ENCODE measurements around the gene FXN. TPM values are rescaled to one million over a fixed set of nuclear protein-coding genes. Genes with fewer than 3 reads are reported as not detected.

The FXN gene
- total RNA-seq, 1 donor from 2014 or later: 23.2 TPM

DNA sequence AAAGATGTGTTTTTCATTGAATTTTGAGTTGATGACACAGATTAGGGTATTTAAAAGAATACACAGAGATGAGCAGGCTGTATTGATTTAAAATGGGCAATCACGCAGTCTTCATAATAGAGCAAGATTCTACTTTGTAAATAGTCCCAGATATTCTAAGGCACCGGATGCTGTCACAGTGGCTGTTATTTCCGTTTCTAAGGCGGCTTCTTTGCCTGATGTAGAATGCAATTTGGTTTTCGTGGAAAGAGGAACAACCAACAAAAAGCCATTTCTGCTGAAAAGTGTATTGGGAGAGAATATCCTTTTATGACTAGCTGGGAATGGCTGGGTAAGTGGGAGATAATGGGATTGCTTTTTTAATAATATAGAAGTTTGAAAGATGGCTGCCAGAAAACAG is 39.1 kb upstream of the FXN start:
- Histone ChIP-seq H2AFZ (replicated peaks) (peak overlapping the region; percentile 56), H3K27ac (peak overlapping the region; percentile 93), H3F3A (ENCODE audit: low read depth) (peaks cover 22% of the 10 kb centered on the region), H3K9me3 (ENCODE audit: low read depth) (no peaks in the 10 kb centered on the region), H3K36me3 (no peaks in the 10 kb centered on the region), H3K4me3 (no peak overlapping the region), H3K4me2 (peak overlapping the region; percentile 60), H3K9ac (no peak overlapping the region), H3K27me3 (no peaks in the 10 kb centered on the region), H3K79me2 (ENCODE audit: low read depth) (no peaks in the 10 kb centered on the region), H3K4me1 (peaks cover 36% of the 10 kb centered on the region), H4K20me1 (ENCODE audit: low read depth) (no peaks in the 10 kb centered on the region)
- H3K4me1 Mint-ChIP-seq: peaks cover 37% of the 10 kb centered on the region
- no peaks in the 10 kb centered on the region for H3K9me3 Mint-ChIP-seq
- H3K27ac Mint-ChIP-seq: no peak overlapping the region
- peaks cover 6% of the 10 kb centered on the region for H3K27me3 Mint-ChIP-seq (ENCODE audit: insufficient read depth, low read depth)
- DNase-seq (ENCODE audit: low spot score): no peak
- TF ChIP-seq EZH2 (IDR thresholded peaks at IDR 0.05) (no peak), EZH2phosphoT487 (IDR thresholded peaks at IDR 0.05) (no peak), CTCF (IDR thresholded peaks at IDR 0.05) (no peak)
- no peak overlapping the region for H3K4me3 Mint-ChIP-seq
- H3K36me3 Mint-ChIP-seq: peaks cover 9% of the 10 kb centered on the region

GRCh38 chr9:68997666-68998065 is 37.9 kb upstream of the FXN start:
- Histone ChIP-seq H3K4me1 (peaks cover 36% of the 10 kb centered on the region), H3F3A (ENCODE audit: low read depth) (peaks cover 22% of the 10 kb centered on the region), H3K4me2 (peak overlapping the region; percentile 60), H3K9me3 (ENCODE audit: low read depth) (no peaks in the 10 kb centered on the region), H2AFZ (replicated peaks) (no peak overlapping the region), H3K36me3 (no peaks in the 10 kb centered on the region), H3K27me3 (no peaks in the 10 kb centered on the region), H3K4me3 (peak overlapping the region; percentile 16), H3K79me2 (ENCODE audit: low read depth) (no peaks in the 10 kb centered on the region), H3K27ac (peak overlapping the region; percentile 93), H3K9ac (no peak overlapping the region), H4K20me1 (ENCODE audit: low read depth) (no peaks in the 10 kb centered on the region)
- peak overlapping the region; percentile 18 for H3K27ac Mint-ChIP-seq
- TF ChIP-seq CTCF (IDR thresholded peaks at IDR 0.05): no peak
- no peak for TF ChIP-seq EZH2 (IDR thresholded peaks at IDR 0.05)
- TF ChIP-seq EZH2phosphoT487 (IDR thresholded peaks at IDR 0.05): no peak
- peaks cover 15% of the 10 kb centered on the region for H3K36me3 Mint-ChIP-seq
- peak; percentile 76 for DNase-seq (ENCODE audit: low spot score)
- H3K27me3 Mint-ChIP-seq (ENCODE audit: insufficient read depth, low read depth): peaks cover 5% of the 10 kb centered on the region
- no peak overlapping the region for H3K4me3 Mint-ChIP-seq
- peaks cover 37% of the 10 kb centered on the region for H3K4me1 Mint-ChIP-seq
- no peaks in the 10 kb centered on the region for H3K9me3 Mint-ChIP-seq

GRCh38 chr9:68998385-68998784 is 37.2 kb upstream of the FXN start:
- H3K4me1 Mint-ChIP-seq: peaks cover 40% of the 10 kb centered on the region
- peak overlapping the region; percentile 93 for H3K27ac ChIP-seq
- no peak overlapping the region for H3K4me3 ChIP-seq
- no peak overlapping the region for H3K4me3 Mint-ChIP-seq
- TF ChIP-seq EZH2phosphoT487 (IDR thresholded peaks at IDR 0.05): no peak
- TF ChIP-seq CTCF (IDR thresholded peaks at IDR 0.05): no peak
- no peak for TF ChIP-seq EZH2 (IDR thresholded peaks at IDR 0.05)
- peaks cover 22% of the 10 kb centered on the region for H3F3A ChIP-seq (ENCODE audit: low read depth)
- H3K4me2 ChIP-seq: peak overlapping the region; percentile 60
- no peaks in the 10 kb centered on the region for H3K9me3 ChIP-seq (ENCODE audit: low read depth)
- H3K9me3 Mint-ChIP-seq: no peaks in the 10 kb centered on the region
- no peak overlapping the region for H3K9ac ChIP-seq
- H3K4me1 ChIP-seq: peaks cover 36% of the 10 kb centered on the region
- H3K79me2 ChIP-seq (ENCODE audit: low read depth): no peaks in the 10 kb centered on the region
- H3K27me3 Mint-ChIP-seq (ENCODE audit: insufficient read depth, low read depth): peaks cover 5% of the 10 kb centered on the region
- no peaks in the 10 kb centered on the region for H3K36me3 ChIP-seq
- no peak overlapping the region for H2AFZ ChIP-seq (replicated peaks)
- no peak for DNase-seq (ENCODE audit: low spot score)
- peak overlapping the region; percentile 59 for H3K27ac Mint-ChIP-seq
- H3K36me3 Mint-ChIP-seq: peaks cover 12% of the 10 kb centered on the region
- no peaks in the 10 kb centered on the region for H4K20me1 ChIP-seq (ENCODE audit: low read depth)
- H3K27me3 ChIP-seq: no peaks in the 10 kb centered on the region

Data from neural progenitor cell (in vitro differentiated cells).